AG10803 (cell line): ENCODE data around the gene FHOD1.

ENCODE experiments used
- DNase-seq: peaks from one replicate; pipeline ENCODE4 v3.0.0; 2010; ENCODE audit warnings: low read depth
- H3K4me3 ChIP-seq: 2 replicates; pipeline ENCODE4 v1.5.1; 2011; ENCODE audit warnings: mild to moderate bottlenecking, low read length, control low read depth
- CTCF ChIP-seq: conservative IDR thresholded peaks from 2 replicates; pipeline ENCODE4 v1.5.1; 2011; ENCODE audit warnings: mild to moderate bottlenecking, low read length, control low read depth, inconsistent platforms

FHOD1 gene

GRCh38 chr16:67257486-67258160 lies 10.3 kb upstream of the FHOD1 start:
- DNase-seq = no peak
- no peak for TF ChIP-seq CTCF
- no peak overlapping the region for H3K4me3 ChIP-seq

- H3K4me3 ChIP-seq = no peak overlapping the region
- TF ChIP-seq CTCF = no peak
- DNase-seq = no peak
These were observed 9.5 kb upstream of the FHOD1 start for GRCh38 chr16:67256701-67257230.

GRCh38 chr16:67255553-67256221 lies 8.4 kb upstream of the FHOD1 start:
- no peak for TF ChIP-seq CTCF
- no peak overlapping the region for H3K4me3 ChIP-seq
- DNase-seq = no peak

- no peak overlapping the region for H3K4me3 ChIP-seq
- DNase-seq = no peak
- TF ChIP-seq CTCF = no peak
These were observed 7.7 kb upstream of the FHOD1 start for GRCh38 chr16:67254801-67255552.

- no peak for TF ChIP-seq CTCF
- DNase-seq = no peak
- no peak overlapping the region for H3K4me3 ChIP-seq
These were observed 5.6 kb upstream of the FHOD1 start for GRCh38 chr16:67252609-67253497.

- DNase-seq = no peak
- TF ChIP-seq CTCF = no peak
- H3K4me3 ChIP-seq = peak overlapping the region; percentile 65; the same call in 1 of the 2 replicates
These were observed 2.7 kb upstream of the FHOD1 start for GRCh38 chr16:67250045-67250327.
